Nephron (organoid): ENCODE results near the gene POPDC2.

Experiments
- H3K27ac Mint-ChIP-seq, 3 experiments: 2 replicates each; pipeline ENCODE4 v1.8.0; 2020; ENCODE audit warnings: mixed read lengths in 3 of 3, mild to moderate bottlenecking in 2 of 3, moderate library complexity in 1 of 3
- H3K27me3 Mint-ChIP-seq: 2 replicates; pipeline ENCODE4 v1.8.0; 2021; ENCODE audit warnings: low read depth, mild to moderate bottlenecking, moderate library complexity, mixed read lengths
- H3K36me3 Mint-ChIP-seq: 2 replicates; pipeline ENCODE4 v1.8.0; 2020; ENCODE audit warnings: low read depth, mixed read lengths
- H3K4me1 Mint-ChIP-seq: 2 replicates; pipeline ENCODE4 v1.8.0; 2020; ENCODE audit warnings: mixed read lengths
- H3K4me3 Mint-ChIP-seq, 3 experiments: 2 replicates each; pipeline ENCODE4 v1.8.0; 2020; ENCODE audit warnings: mild to moderate bottlenecking in 3 of 3, mixed read lengths in 3 of 3, moderate library complexity in 2 of 3
- H3K9me3 Mint-ChIP-seq: 2 replicates; pipeline ENCODE4 v1.8.0; 2020; ENCODE audit warnings: mixed read lengths
- CTCF ChIP-seq, 3 experiments: fragments of 200-600 bp; sonication (generic); IDR thresholded peaks; one replicate each; pipeline ENCODE4 v1.5.0; 2021; ENCODE audit warnings: antibody characterized with exemption in 3 of 3; ENCODE audit not compliant: unreplicated experiment in 3 of 3

The POPDC2 gene

GRCh38 chr3:119628816-119629445, 31.5 kb downstream of the POPDC2 start:
- no peaks in the 10 kb centered on the region for H3K4me1 Mint-ChIP-seq
- no peak overlapping the region for H3K4me3 Mint-ChIP-seq
- H3K27me3 Mint-ChIP-seq = peaks cover 3% of the 10 kb centered on the region

GRCh38 chr3:119628390-119628789, 32.0 kb downstream of the POPDC2 start:
- Mint-ChIP-seq H3K4me1 (no peaks in the 10 kb centered on the region), H3K4me3 (no peak overlapping the region), H3K9me3 (peaks cover 3% of the 10 kb centered on the region), H3K27ac (no peak overlapping the region), H3K36me3 (no peaks in the 10 kb centered on the region), H3K27me3 (peaks cover 3% of the 10 kb centered on the region)
- TF ChIP-seq CTCF (IDR thresholded peaks at IDR 0.05; ENCODE audit: unreplicated experiment in 3 of 3) = no peak

More at GRCh38 chr3:119628816-119629445, 31.5 kb downstream of the POPDC2 start:
- TF ChIP-seq CTCF (IDR thresholded peaks at IDR 0.05; ENCODE audit: unreplicated experiment in 3 of 3) = no peak
- H3K9me3 Mint-ChIP-seq = peaks cover 3% of the 10 kb centered on the region
- no peak overlapping the region for H3K27ac Mint-ChIP-seq
- no peaks in the 10 kb centered on the region for H3K36me3 Mint-ChIP-seq

GRCh38 chr3:119627461-119627860, 32.9 kb downstream of the POPDC2 start:
- no peak for TF ChIP-seq CTCF (IDR thresholded peaks at IDR 0.05; ENCODE audit: unreplicated experiment in 3 of 3)
- peaks cover 3% of the 10 kb centered on the region for H3K9me3 Mint-ChIP-seq
- peaks cover 3% of the 10 kb centered on the region for H3K27me3 Mint-ChIP-seq
- H3K27ac Mint-ChIP-seq = no peak overlapping the region
- no peaks in the 10 kb centered on the region for H3K36me3 Mint-ChIP-seq
- H3K4me3 Mint-ChIP-seq = no peak overlapping the region
- H3K4me1 Mint-ChIP-seq = no peaks in the 10 kb centered on the region

- Mint-ChIP-seq H3K27ac (no peak overlapping the region), H3K27me3 (peaks cover 3% of the 10 kb centered on the region), H3K4me1 (no peaks in the 10 kb centered on the region), H3K36me3 (no peaks in the 10 kb centered on the region), H3K4me3 (no peak overlapping the region), H3K9me3 (peaks cover 3% of the 10 kb centered on the region)
- no peak for TF ChIP-seq CTCF (IDR thresholded peaks at IDR 0.05; ENCODE audit: unreplicated experiment in 3 of 3)
Measured at GRCh38 chr3:119626196-119626595, 34.2 kb downstream of the POPDC2 start.

- Mint-ChIP-seq H3K27me3 (peaks cover 8% of the 10 kb centered on the region), H3K9me3 (peaks cover 3% of the 10 kb centered on the region)
Measured at GRCh38 chr3:119625451-119626153, 34.8 kb downstream of the POPDC2 start.

More at GRCh38 chr3:119625451-119626153, 34.8 kb downstream of the POPDC2 start:
- TF ChIP-seq CTCF (IDR thresholded peaks at IDR 0.05; ENCODE audit: unreplicated experiment in 3 of 3) = no peak
- Mint-ChIP-seq H3K4me1 (no peaks in the 10 kb centered on the region), H3K36me3 (no peaks in the 10 kb centered on the region), H3K4me3 (no peak overlapping the region), H3K27ac (peak overlapping the region in 1 of 3 experiments; percentile 14)
